OCI-LY1 (cell line): ENCODE results near the gene EMX1.

Source experiments
- H2AFZ ChIP-seq: fragments of 200-600 bp; sonication (generic), shearing (Covaris generic); 2 replicates; pipeline ENCODE4 v1.6.0; 2014; ENCODE audit warnings: antibody characterized with exemption, mild to moderate bottlenecking, low read length
- H3F3A ChIP-seq: fragments of 200-600 bp; sonication (generic), shearing (Covaris generic); 2 replicates; pipeline ENCODE4 v1.6.0; 2014; ENCODE audit warnings: mild to moderate bottlenecking, antibody characterized with exemption, low read length, moderate library complexity; ENCODE audit not compliant: insufficient read depth
- H3K27ac ChIP-seq: fragments of 200-600 bp; sonication (generic); 2 replicates; pipeline ENCODE4 v1.5.1; 2014; ENCODE audit warnings: low read length, mixed run types, mild to moderate bottlenecking, low read depth; ENCODE audit not compliant: poor library complexity, severe bottlenecking
- H3K27me3 ChIP-seq: fragments of 200-600 bp; sonication (generic); 2 replicates; pipeline ENCODE4 v1.6.0; 2014; ENCODE audit warnings: antibody characterized with exemption, mild to moderate bottlenecking, low read length, moderate library complexity; ENCODE audit not compliant: insufficient read depth
- H3K36me3 ChIP-seq: fragments of 200-600 bp; sonication (generic); 2 replicates; pipeline ENCODE4 v1.6.1; 2014; ENCODE audit warnings: mild to moderate bottlenecking, antibody characterized with exemption, low read length, moderate library complexity, mixed read lengths; ENCODE audit not compliant: insufficient read depth
- H3K4me1 ChIP-seq: fragments of 200-600 bp; sonication (generic); 2 replicates; pipeline ENCODE4 v1.5.1; 2014; ENCODE audit warnings: mild to moderate bottlenecking, low read length, moderate library complexity; ENCODE audit not compliant: insufficient read depth, severe bottlenecking
- H3K4me2 ChIP-seq: fragments of 200-600 bp; sonication (generic), shearing (Covaris generic); 2 replicates; pipeline ENCODE4 v1.6.1; 2014; ENCODE audit warnings: low read length
- H3K4me3 ChIP-seq: fragments of 200-600 bp; sonication (generic); 2 replicates; pipeline ENCODE4 v1.5.1; 2014; ENCODE audit warnings: low read length, low read depth, mild to moderate bottlenecking, mixed read lengths; ENCODE audit not compliant: poor library complexity, severe bottlenecking
- H3K79me2 ChIP-seq: fragments of 200-600 bp; shearing (Covaris generic); 2 replicates; pipeline ENCODE4 v1.6.1; 2016; ENCODE audit warnings: mixed run types, low read length, mixed read lengths; ENCODE audit not compliant: insufficient read depth
- H3K9ac ChIP-seq: fragments of 200-600 bp; sonication (generic), shearing (Covaris generic); 2 replicates; pipeline ENCODE4 v1.6.1; 2014; ENCODE audit warnings: mild to moderate bottlenecking, low read length, mixed read lengths
- H3K9me2 ChIP-seq: fragments of 200-600 bp; sonication (generic), shearing (Covaris generic); 2 replicates; pipeline ENCODE4 v1.6.1; 2014; ENCODE audit warnings: low read depth, mild to moderate bottlenecking, low read length, mixed read lengths
- H3K9me3 ChIP-seq: fragments of 200-600 bp; shearing (Covaris generic); 2 replicates; pipeline ENCODE4 v1.6.1; 2014; ENCODE audit warnings: low read length, mixed read lengths
- H4K20me1 ChIP-seq: fragments of 200-600 bp; sonication (generic), shearing (Covaris generic); 2 replicates; pipeline ENCODE4 v1.6.0; 2016; ENCODE audit warnings: mild to moderate bottlenecking, low read length; ENCODE audit not compliant: insufficient read depth
- CTCF ChIP-seq: fragments of 200-600 bp; sonication (generic), shearing (Covaris generic); IDR thresholded peaks from 2 replicates; pipeline ENCODE4 v1.5.1; 2017; ENCODE audit warnings: mild to moderate bottlenecking, antibody characterized with exemption, low read length, moderate library complexity, mixed read lengths
- EZH2 ChIP-seq: fragments of 200-600 bp; sonication (generic), shearing (Covaris generic); IDR thresholded peaks from 2 replicates; pipeline ENCODE4 v1.8.0; 2017; ENCODE audit warnings: borderline replicate concordance, mixed run types, mild to moderate bottlenecking, antibody characterized with exemption, low read length, moderate library complexity, mixed read lengths

The EMX1 gene

GRCh38 chr2:72964146-72964525, 46.8 kb downstream of the EMX1 start:
- Histone ChIP-seq H4K20me1 (no peaks in the 10 kb centered on the region), H3K9ac (no peak overlapping the region), H3K4me3 (no peak overlapping the region), H2AFZ (no peak overlapping the region), H3K27ac (no peak overlapping the region), H3K27me3 (0 out of 2 replicates have a peak, but pooled peaks cover 4% of the 10 kb centered on the region), H3K79me2 (no peaks in the 10 kb centered on the region), H3K9me3 (no peaks in the 10 kb centered on the region), H3K4me1 (no peaks in the 10 kb centered on the region), H3K4me2 (no peak overlapping the region), H3F3A (no peaks in the 10 kb centered on the region), H3K9me2 (no peaks in the 10 kb centered on the region), H3K36me3 (no peaks in the 10 kb centered on the region)
- TF ChIP-seq EZH2 (no peak), CTCF (no peak)

- no peaks in the 10 kb centered on the region for H3K9me2 ChIP-seq
- H3K9me3 ChIP-seq, result no peaks in the 10 kb centered on the region
- H3K27ac ChIP-seq, result no peak overlapping the region
- H2AFZ ChIP-seq, result no peak overlapping the region
- no peak overlapping the region for H3K4me2 ChIP-seq
- TF ChIP-seq CTCF, result no peak
- TF ChIP-seq EZH2, result no peak
- no peak overlapping the region for H3K9ac ChIP-seq
- no peaks in the 10 kb centered on the region for H3K79me2 ChIP-seq
- no peak overlapping the region for H3K4me3 ChIP-seq
- H3K27me3 ChIP-seq, result 0 out of 2 replicates have a peak, but pooled peaks cover 4% of the 10 kb centered on the region
- H3F3A ChIP-seq, result no peaks in the 10 kb centered on the region
- H4K20me1 ChIP-seq, result no peaks in the 10 kb centered on the region
- no peaks in the 10 kb centered on the region for H3K4me1 ChIP-seq
- no peaks in the 10 kb centered on the region for H3K36me3 ChIP-seq
Measured at GRCh38 chr2:72965016-72965415, 47.7 kb downstream of the EMX1 start.

- Histone ChIP-seq H4K20me1 (no peaks in the 10 kb centered on the region), H3K9ac (no peak overlapping the region)
Measured at GRCh38 chr2:72965770-72966450, 48.6 kb downstream of the EMX1 start.

More at GRCh38 chr2:72965770-72966450, 48.6 kb downstream of the EMX1 start:
- H3K9me3 ChIP-seq, result no peaks in the 10 kb centered on the region
- H2AFZ ChIP-seq, result no peak overlapping the region
- no peak for TF ChIP-seq EZH2
- no peak for TF ChIP-seq CTCF
- 0 out of 2 replicates have a peak, but pooled peaks cover 4% of the 10 kb centered on the region for H3K27me3 ChIP-seq
- H3F3A ChIP-seq, result no peaks in the 10 kb centered on the region
- H3K4me1 ChIP-seq, result no peaks in the 10 kb centered on the region
- no peak overlapping the region for H3K4me3 ChIP-seq
- H3K4me2 ChIP-seq, result no peak overlapping the region
- H3K79me2 ChIP-seq, result no peaks in the 10 kb centered on the region
- no peak overlapping the region for H3K27ac ChIP-seq
- H3K9me2 ChIP-seq, result no peaks in the 10 kb centered on the region
- H3K36me3 ChIP-seq, result no peaks in the 10 kb centered on the region
